Suppressor macrophage treated with lipopolysaccharide for 4 hours (primary cell): Measurements from ENCODE around the gene PTPN7.
"Not testable (repeated sequence)": the region's sequence is repeated elsewhere in the genome, so short reads cannot be mapped to it uniquely, and the experiment has no call there.

Experiments used
- DNase-seq: peaks from one replicate; pipeline ENCODE4 v3.0.0-alpha.2; 2020

The PTPN7 gene

GRCh38 chr1:202149566-202149965 is 10.8 kb downstream of the PTPN7 start:
- DNase-seq: no peak

GRCh38 chr1:202148391-202148790 is 12.0 kb downstream of the PTPN7 start:
- no peak for DNase-seq

- no peak for DNase-seq
Observed at GRCh38 chr1:202146993-202147392, 13.4 kb downstream of the PTPN7 start.

GRCh38 chr1:202146279-202146678 is 14.1 kb downstream of the PTPN7 start:
- no peak for DNase-seq

GRCh38 chr1:202145744-202146140 is 14.7 kb downstream of the PTPN7 start:
- DNase-seq: not testable (repeated sequence)

GRCh38 chr1:202145068-202145743 is 15.2 kb downstream of the PTPN7 start:
- DNase-seq: no peak

GRCh38 chr1:202144402-202145067 is 15.9 kb downstream of the PTPN7 start, which contains the start of gene ARL8A:
TSS of gene ARL8A (minus strand) at chr1:202144737. CDS start at chr1:202144572, 165 bp downstream.
- peak; percentile 69 for DNase-seq

- DNase-seq: no peak
Observed at GRCh38 chr1:202143768-202144401, 16.5 kb downstream of the PTPN7 start.

- peak; percentile 74 for DNase-seq
Observed at GRCh38 chr1:202143011-202143767, 17.2 kb downstream of the PTPN7 start.

GRCh38 chr1:202141468-202141867 is 18.9 kb downstream of the PTPN7 start:
- not testable (repeated sequence) for DNase-seq

GRCh38 chr1:202140833-202141232 is 19.6 kb downstream of the PTPN7 start:
- DNase-seq: no peak

GRCh38 chr1:202135221-202135721 is 25.1 kb downstream of the PTPN7 start:
- peak; percentile 67 for DNase-seq

- DNase-seq: no peak
Observed at GRCh38 chr1:202134645-202135172, 25.7 kb downstream of the PTPN7 start.

GRCh38 chr1:202133989-202134388 is 26.4 kb downstream of the PTPN7 start:
- no peak for DNase-seq

- DNase-seq: no peak
Observed at GRCh38 chr1:202133496-202133895, 26.9 kb downstream of the PTPN7 start.

GRCh38 chr1:202133001-202133400 is 27.4 kb downstream of the PTPN7 start:
- no peak for DNase-seq

- no peak for DNase-seq
Observed at GRCh38 chr1:202131956-202132821, 28.2 kb downstream of the PTPN7 start.

- DNase-seq: no peak
Observed at GRCh38 chr1:202130816-202131522, 29.4 kb downstream of the PTPN7 start.

GRCh38 chr1:202130297-202130721 is 30.1 kb downstream of the PTPN7 start:
- DNase-seq: no peak

- DNase-seq: no peak
Observed at GRCh38 chr1:202129453-202130296, 30.7 kb downstream of the PTPN7 start.
